Right ventricle myocardium inferior (tissue), 1 donor: ENCODE measurements around the gene MORN5. TPM values are rescaled to one million over a fixed set of nuclear protein-coding genes. Genes with fewer than 3 reads are reported as not detected.
A peak's percentile ranks its signal among the peaks of the same experiment; 100 is the strongest.

Experiments used
- ATAC-seq: fragments of 200-7000 bp; cut with Tn5 transposase; one replicate; pipeline ENCODE4 v1.9.1; 2020; ENCODE audit warnings: mild to moderate bottlenecking, moderate library complexity
- DNase-seq: peaks from one replicate; pipeline ENCODE4 v3.0.0; 2021; ENCODE audit errors: missing footprints
- intact Hi-C: fragments of 100-400 bp; cut with DNase I; formaldehyde crosslinking; loops from one replicate; pipeline ENCODE4 v1.11.0; 2022
- total RNA-seq: library from RNA; stranded (reverse); fragmentation: NEBNext Ultra II Directional; extraction: Animal tissue kit (Norgen Biotek cat#: 25700); gene quantifications from one replicate; pipeline ENCODE4 v1.2.1, GENCODE V29; 2021
- donor health status: DM: no; HTN: yes; CAD: no; lungs with severe emphysema.

The MORN5 gene
- total RNA-seq, 1 donor from 2014 or later, result not detected

- intact Hi-C loops, result loop anchor here (1.0 to 10.0 kb wide), 2 partner anchors 24 to 332 kb away; no protein-coding TSS in a partner anchor
- peak; percentile 39 for ATAC-seq
- DNase-seq, result no peak
These were observed 36.6 kb upstream of the MORN5 start for GRCh38 chr9:122122903-122123632.

- DNase-seq (peak; percentile 32), ATAC-seq (no peak)
- intact Hi-C loops, result loop anchor here (10.0 kb wide), 1 partner anchor 331 kb away; no protein-coding TSS in a partner anchor
These were observed 35.7 kb upstream of the MORN5 start for GRCh38 chr9:122124048-122124447.

- ATAC-seq, result no peak
- DNase-seq, result peak; percentile 6
- intact Hi-C loops, result loop anchor here (10.0 kb wide), 1 partner anchor 330 kb away; no protein-coding TSS in a partner anchor
These were observed 35.2 kb upstream of the MORN5 start for GRCh38 chr9:122124528-122124927.

GRCh38 chr9:122125158-122125508 is 34.6 kb upstream of the MORN5 start:
- peak; percentile 85 for DNase-seq
- ATAC-seq, result peak; percentile 82
- intact Hi-C loops, result loop anchor here (1.0 to 10.0 kb wide), 3 partner anchors 102 to 330 kb away; partner anchors contain the start of gene LHX6

- DNase-seq (peak; percentile 43), ATAC-seq (no peak)
- intact Hi-C loops, result loop anchor here (1.0 to 10.0 kb wide), 3 partner anchors 102 to 329 kb away; partner anchors contain the start of gene LHX6
These were observed 34.0 kb upstream of the MORN5 start for GRCh38 chr9:122125509-122126330.

GRCh38 chr9:122126331-122127261 is 33.1 kb upstream of the MORN5 start:
- DNase-seq, result no peak
- intact Hi-C loops, result loop anchor here (5.0 to 10.0 kb wide), 2 partner anchors 101 to 328 kb away; partner anchors contain the start of gene LHX6
- ATAC-seq, result no peak

GRCh38 chr9:122127396-122127798 is 32.3 kb upstream of the MORN5 start:
- DNase-seq, result peak; percentile 69
- intact Hi-C loops, result loop anchor here (5.0 to 10.0 kb wide), 2 partner anchors 100 to 327 kb away; partner anchors contain the start of gene LHX6
- ATAC-seq, result no peak

GRCh38 chr9:122128007-122128968 is 31.4 kb upstream of the MORN5 start:
- ATAC-seq (no peak), DNase-seq (peak; percentile 72)
- intact Hi-C loops, result loop anchor here (5.0 to 10.0 kb wide), 2 partner anchors 99 to 327 kb away; partner anchors contain the start of gene LHX6

- ATAC-seq (no peak), DNase-seq (no peak)
- intact Hi-C loops, result loop anchor here (5.0 to 10.0 kb wide), 2 partner anchors 98 to 326 kb away; partner anchors contain the start of gene LHX6
These were observed 30.8 kb upstream of the MORN5 start for GRCh38 chr9:122128969-122129343.

- ATAC-seq (no peak), DNase-seq (no peak)
- intact Hi-C loops, result loop anchor here (5.0 to 10.0 kb wide), 2 partner anchors 97 to 325 kb away; partner anchors contain the start of gene LHX6
These were observed 29.7 kb upstream of the MORN5 start for GRCh38 chr9:122129969-122130368.

- ATAC-seq (no peak), DNase-seq (peak; percentile 11)
- intact Hi-C loops, result no loop called here
These were observed 28.9 kb upstream of the MORN5 start for GRCh38 chr9:122130837-122131236.

- peak; percentile 57 for DNase-seq
- intact Hi-C loops, result no loop called here
These were observed 28.2 kb upstream of the MORN5 start for GRCh38 chr9:122131401-122132001.

GRCh38 chr9:122132539-122132938 is 27.2 kb upstream of the MORN5 start:
- intact Hi-C loops, result no loop called here
- no peak for DNase-seq
- ATAC-seq, result no peak

More at GRCh38 chr9:122131401-122132001, 28.2 kb upstream of the MORN5 start:
- peak; percentile 75 for ATAC-seq

GRCh38 chr9:122133263-122133983 is 26.3 kb upstream of the MORN5 start:
- DNase-seq, result peak; percentile 74
- intact Hi-C loops, result no loop called here
- ATAC-seq, result no peak

- intact Hi-C loops, result no loop called here
- ATAC-seq (no peak), DNase-seq (no peak)
These were observed 25.6 kb upstream of the MORN5 start for GRCh38 chr9:122133984-122134535.
